Peyer's patch (tissue), 4 donors: ENCODE results near the gene ACIN1.

Experiments
- CTCF ChIP-seq, 6 experiments: fragments of 450-650 bp in 4 of 6; fragments of 200-600 bp in 2 of 6; sonication (generic) in 1 of 6; IDR thresholded peaks; one replicate each; pipeline ENCODE4 v1.5.1; 2017 to 2019; ENCODE audit warnings: antibody characterized with exemption in 6 of 6, mild to moderate bottlenecking in 3 of 6, moderate library complexity in 1 of 6
- POLR2A ChIP-seq, 2 donors: fragments of 450-650 bp; IDR thresholded peaks; one replicate each; pipeline ENCODE4 v1.5.1; 2017; ENCODE audit warnings: antibody characterized with exemption in 2 of 2, mild to moderate bottlenecking in 2 of 2, moderate library complexity in 2 of 2

GRCh38 chr14:23033251-23033727, 61.6 kb downstream of the ACIN1 start:
- TF ChIP-seq CTCF (IDR thresholded peaks at IDR 0.05) (no peak), POLR2A (IDR thresholded peaks at IDR 0.05) (no peak)
